Measurements from ENCODE around the gene QSOX2.

- TF ChIP-seq CTCF (conservative IDR thresholded peaks at IDR 0.05; ENCODE audit: low read depth, low read length) (no peak), EZH2 (IDR thresholded peaks at IDR 0.05; ENCODE audit: low read length, unreplicated experiment) (no peak), EZH2phosphoT487 (IDR thresholded peaks at IDR 0.05; ENCODE audit: borderline replicate concordance, low read length) (no peak)
These were observed 32.1 kb upstream of the QSOX2 start for GRCh38 chr9:136277746-136278145.

All from PC-3 (cell line).